Subcutaneous abdominal adipose tissue (tissue), 5 donors: Measurements from ENCODE around the gene CHAC1.

Experiments used
- H3K27ac ChIP-seq: one replicate; pipeline ENCODE4 v1.7.0; 2013; ENCODE audit warnings: low read depth, mild to moderate bottlenecking, inconsistent platforms, low read length, moderate library complexity
- H3K27me3 ChIP-seq, 5 donors: one replicate each; pipeline ENCODE4 v1.7.0; 2013; ENCODE audit warnings: low read length in 5 of 5, inconsistent platforms in 1 of 5; ENCODE audit not compliant: control insufficient read depth in 5 of 5, insufficient read depth in 4 of 5
- H3K36me3 ChIP-seq, 5 donors: one replicate each; pipeline ENCODE4 v1.7.0; 2013; ENCODE audit warnings: low read length in 5 of 5; ENCODE audit not compliant: control insufficient read depth in 5 of 5, insufficient read depth in 5 of 5
- H3K4me1 ChIP-seq, 5 donors: one replicate each; pipeline ENCODE4 v1.7.0; 2013; ENCODE audit warnings: low read length in 5 of 5, mild to moderate bottlenecking in 3 of 5, moderate library complexity in 1 of 5; ENCODE audit not compliant: control insufficient read depth in 5 of 5, insufficient read depth in 5 of 5
- H3K4me3 ChIP-seq, 5 donors: one replicate each; pipeline ENCODE4 v1.7.0; 2013; ENCODE audit warnings: low read length in 5 of 5, low read depth in 1 of 5
- H3K9ac ChIP-seq, 5 donors: one replicate each; pipeline ENCODE4 v1.7.0; 2013; ENCODE audit warnings: low read length in 5 of 5, mild to moderate bottlenecking in 4 of 5, moderate library complexity in 3 of 5
- H3K9me3 ChIP-seq, 5 donors: one replicate each; pipeline ENCODE4 v1.7.0; 2013; ENCODE audit warnings: low read length in 5 of 5; ENCODE audit not compliant: control insufficient read depth in 5 of 5
- donor health status: healthy.
- donor health status: healthy.
- donor health status: healthy.
- donor health status: healthy.
- donor health status: healthy.

The CHAC1 gene

DNA sequence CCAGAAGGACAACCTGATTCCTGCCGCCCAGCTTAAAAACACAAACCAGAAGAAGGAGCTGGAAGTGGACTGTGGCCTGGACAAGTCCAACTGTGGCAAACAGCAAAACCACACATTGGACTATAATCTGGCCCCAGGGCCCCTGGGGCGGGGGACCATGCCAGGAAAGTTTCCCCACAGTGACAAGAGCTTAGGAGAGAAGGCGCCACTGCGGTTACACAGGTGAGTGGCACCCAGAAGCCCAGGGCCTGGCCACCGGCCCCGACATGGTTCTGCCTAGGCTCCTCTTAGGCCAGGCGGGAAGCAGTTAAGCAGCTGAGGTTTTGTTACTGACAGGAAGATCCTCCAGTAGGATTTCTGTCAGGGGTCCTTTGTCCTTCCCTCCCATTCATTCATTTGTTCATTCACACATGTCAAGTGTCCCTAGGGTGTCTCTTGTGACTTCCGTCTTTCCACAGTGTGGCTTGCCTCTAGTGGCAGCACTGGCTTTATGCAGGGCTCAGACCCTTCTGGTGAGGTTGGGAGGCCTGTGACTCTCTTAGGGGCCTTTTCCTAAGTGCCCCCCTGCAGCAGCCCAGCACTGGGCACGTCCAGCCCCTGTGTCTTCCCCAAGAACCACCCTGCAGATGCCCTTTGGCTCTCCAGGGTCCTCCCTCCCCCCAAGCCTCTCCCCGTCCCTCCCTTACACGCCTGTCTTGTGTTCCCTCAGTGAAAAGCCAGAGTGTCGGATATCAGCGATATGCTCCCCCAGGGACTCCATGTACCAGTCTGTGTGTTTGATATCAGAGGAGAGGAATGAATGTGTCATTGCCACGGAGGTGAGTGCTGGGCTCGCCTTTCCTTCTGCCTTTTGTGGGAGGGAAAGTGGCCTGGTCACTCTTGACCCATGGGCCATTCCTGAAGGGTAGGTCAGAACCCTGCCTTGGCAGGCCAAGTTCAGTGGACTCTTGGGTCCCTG lies 16.3 kb upstream of the CHAC1 start:
- Histone ChIP-seq H3K27ac (peak overlapping the region; percentile 50), H3K4me3 (peak overlapping the region in 3 of 5 donors; percentile 26 to 50 (median 31)), H3K27me3 (peaks cover 3 to 9% (median 7%) of the 10 kb centered on the region in 5 donors), H3K9me3 (no peaks in the 10 kb centered on the region), H3K36me3 (peaks cover 0 to 43% (median 27%) of the 10 kb centered on the region in 5 donors), H3K9ac (no peak overlapping the region), H3K4me1 (peaks cover 9 to 86% (median 41%) of the 10 kb centered on the region in 5 donors)

DNA sequence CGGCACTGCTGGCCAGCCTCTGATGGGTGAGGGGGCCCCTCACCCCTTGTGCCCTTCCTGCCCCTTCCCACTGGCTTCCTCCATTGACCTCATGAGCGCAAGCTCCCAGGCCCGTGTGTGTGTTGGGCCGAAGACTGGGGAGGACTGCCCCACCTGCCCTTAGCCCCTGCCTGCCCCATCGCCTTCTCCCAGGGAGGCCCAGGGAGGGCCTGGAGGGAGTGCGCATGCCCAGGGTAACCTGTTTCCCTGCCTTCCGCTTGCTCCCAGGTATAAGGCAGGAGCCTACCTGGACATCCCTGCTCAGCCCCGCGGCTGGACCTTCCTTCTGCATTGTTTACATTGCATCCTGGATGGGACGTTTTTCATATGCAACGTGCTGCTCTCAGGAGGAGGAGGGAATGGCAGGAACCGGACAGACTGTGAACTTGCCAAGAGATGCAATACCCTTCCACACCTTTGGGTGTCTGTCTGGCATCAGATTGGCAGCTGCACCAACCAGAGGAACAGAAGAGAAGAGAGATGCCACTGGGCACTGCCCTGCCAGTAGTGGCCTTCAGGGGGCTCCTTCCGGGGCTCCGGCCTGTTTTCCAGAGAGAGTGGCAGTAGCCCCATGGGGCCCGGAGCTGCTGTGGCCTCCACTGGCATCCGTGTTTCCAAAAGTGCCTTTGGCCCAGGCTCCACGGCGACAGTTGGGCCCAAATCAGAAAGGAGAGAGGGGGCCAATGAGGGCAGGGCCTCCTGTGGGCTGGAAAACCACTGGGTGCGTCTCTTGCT lies 15.3 kb upstream of the CHAC1 start:
- Histone ChIP-seq H3K27me3 (peaks cover 0 to 3% (median 0%) of the 10 kb centered on the region in 5 donors), H3K27ac (peak overlapping the region; percentile 50), H3K9me3 (no peaks in the 10 kb centered on the region), H3K4me3 (peak overlapping the region in 3 of 5 donors; percentile 17 to 31 (median 26)), H3K9ac (peak overlapping the region in 1 of 5 donors; percentile 13), H3K36me3 (peaks cover 0 to 38% (median 23%) of the 10 kb centered on the region in 5 donors), H3K4me1 (peaks cover 13 to 87% (median 48%) of the 10 kb centered on the region in 5 donors)

DNA sequence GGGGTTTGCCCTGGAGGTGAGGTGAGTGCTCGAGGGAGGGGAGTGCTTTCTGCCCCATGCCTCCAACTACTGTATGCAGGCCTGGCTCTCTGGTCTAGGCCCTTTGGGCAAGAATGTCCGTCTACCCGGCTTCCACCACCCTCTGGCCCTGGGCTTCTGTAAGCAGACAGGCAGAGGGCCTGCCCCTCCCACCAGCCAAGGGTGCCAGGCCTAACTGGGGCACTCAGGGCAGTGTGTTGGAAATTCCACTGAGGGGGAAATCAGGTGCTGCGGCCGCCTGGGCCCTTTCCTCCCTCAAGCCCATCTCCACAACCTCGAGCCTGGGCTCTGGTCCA lies 14.8 kb upstream of the CHAC1 start:
- peaks cover 13 to 87% (median 49%) of the 10 kb centered on the region in 5 donors for H3K4me1 ChIP-seq
- H3K9ac ChIP-seq: no peak overlapping the region
- peak overlapping the region in 1 of 5 donors; percentile 5 for H3K4me3 ChIP-seq
- peak overlapping the region; percentile 50 for H3K27ac ChIP-seq
- peaks cover 0 to 35% (median 23%) of the 10 kb centered on the region in 5 donors for H3K36me3 ChIP-seq
- peaks cover 0 to 5% (median 3%) of the 10 kb centered on the region in 5 donors for H3K27me3 ChIP-seq
- no peaks in the 10 kb centered on the region for H3K9me3 ChIP-seq

DNA sequence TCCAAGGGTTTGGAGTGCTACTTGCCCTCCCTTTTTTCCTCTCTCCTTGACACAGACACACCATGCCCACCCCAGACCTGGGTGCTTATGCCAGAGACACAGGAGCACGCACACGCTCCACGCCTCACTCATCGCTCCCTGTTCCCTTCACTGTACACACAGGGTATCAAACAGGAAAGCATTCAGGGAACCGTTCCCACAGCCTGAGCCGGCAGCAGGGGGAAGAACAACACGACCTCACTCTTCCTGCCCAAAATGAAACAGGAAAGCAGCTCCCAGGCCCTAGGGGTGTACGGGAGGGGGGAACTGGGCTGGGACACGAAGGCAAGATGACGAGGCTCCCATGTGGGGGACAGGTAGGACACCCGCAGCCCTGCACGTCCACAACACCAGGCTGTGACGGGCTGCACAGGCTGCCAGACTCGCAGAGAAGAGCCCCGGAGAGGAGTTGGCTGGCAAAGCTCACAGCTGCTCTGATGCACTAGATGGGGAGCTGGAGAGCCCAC lies 12.9 kb upstream of the CHAC1 start:
- peaks cover 0 to 9% (median 0%) of the 10 kb centered on the region in 5 donors for H3K27me3 ChIP-seq
- no peaks in the 10 kb centered on the region for H3K9me3 ChIP-seq
- peak overlapping the region; percentile 80 for H3K27ac ChIP-seq
- peak overlapping the region in 4 of 5 donors; percentile 8 to 71 (median 44) for H3K9ac ChIP-seq
- H3K4me3 ChIP-seq: peak overlapping the region in 3 of 5 donors; percentile 44 to 70 (median 51)
- peaks cover 13 to 72% (median 41%) of the 10 kb centered on the region in 5 donors for H3K4me1 ChIP-seq
- H3K36me3 ChIP-seq: peaks cover 0 to 24% (median 13%) of the 10 kb centered on the region in 5 donors

DNA sequence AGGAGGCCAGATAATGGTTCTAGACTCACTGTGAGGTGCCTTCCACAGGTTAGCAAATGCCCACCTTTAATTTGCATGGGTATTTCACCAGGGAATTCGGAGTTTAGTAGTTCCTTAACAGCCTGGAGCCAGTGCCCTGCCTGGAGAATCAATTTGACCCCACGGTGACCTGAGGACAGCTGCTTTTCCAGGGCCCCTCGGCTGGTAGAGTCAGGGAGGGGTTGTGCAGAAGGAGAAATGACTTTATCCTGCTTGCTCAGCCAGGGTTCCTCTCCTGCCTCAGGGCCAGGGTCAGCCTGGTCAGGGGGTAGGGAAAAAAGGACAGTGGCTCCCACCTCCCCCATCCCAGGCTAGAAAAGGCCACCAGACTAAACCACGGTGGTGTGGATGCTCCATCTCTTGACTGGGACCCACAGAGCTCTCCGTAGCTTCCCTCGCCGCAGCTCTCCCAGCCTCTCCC lies 12.2 kb upstream of the CHAC1 start:
- Histone ChIP-seq H3K4me1 (peaks cover 11 to 64% (median 38%) of the 10 kb centered on the region in 5 donors), H3K9me3 (no peaks in the 10 kb centered on the region), H3K9ac (peak overlapping the region in 4 of 5 donors; percentile 48 to 71 (median 62)), H3K36me3 (peaks cover 0 to 18% (median 5%) of the 10 kb centered on the region in 5 donors), H3K27ac (peak overlapping the region; percentile 80), H3K27me3 (peaks cover 0 to 9% (median 0%) of the 10 kb centered on the region in 5 donors), H3K4me3 (peak overlapping the region; percentile 8 to 70 (median 44))

DNA sequence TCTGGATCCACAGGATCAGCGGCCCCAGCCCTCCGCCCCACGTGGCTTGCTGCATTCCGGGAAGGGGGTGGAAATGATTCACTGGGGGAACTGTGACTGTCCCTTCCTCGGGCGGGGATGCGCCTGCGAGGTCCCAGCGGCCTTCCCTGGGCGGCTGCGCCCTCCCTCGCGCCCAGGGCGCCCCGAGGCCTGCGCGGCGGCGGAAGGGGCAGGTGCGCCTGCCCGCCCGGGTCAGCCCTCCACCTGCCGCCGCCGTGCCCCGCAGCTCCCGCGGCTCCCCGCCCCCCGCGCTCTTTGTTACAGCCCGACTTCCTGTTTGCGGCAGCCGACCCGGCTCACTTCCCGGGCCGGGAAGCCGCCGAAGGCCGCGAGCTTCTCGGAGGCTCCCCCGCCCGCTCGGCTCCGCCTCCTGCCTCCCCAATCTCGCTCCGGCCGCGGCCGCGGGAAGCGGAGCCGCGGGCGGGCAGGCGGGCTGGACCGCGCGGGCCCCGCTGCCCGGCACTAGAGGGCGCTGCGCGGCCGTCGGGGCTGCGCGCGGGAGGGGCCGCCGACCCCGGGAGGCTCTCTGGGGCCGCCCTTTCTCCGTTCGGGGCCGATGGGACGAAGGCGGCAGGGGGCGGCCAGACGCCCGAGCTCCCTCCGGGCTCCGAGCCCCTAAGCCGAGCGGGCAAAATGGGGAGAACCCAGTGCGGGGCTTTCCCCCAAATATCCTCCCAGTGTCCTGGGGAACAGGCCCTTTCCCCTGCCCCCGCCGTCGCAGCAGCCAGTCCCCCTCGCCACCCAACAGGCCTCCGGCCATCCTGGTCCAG lies 11.5 kb upstream of the CHAC1 start:
- Histone ChIP-seq H3K27ac (peak overlapping the region; percentile 80), H3K9ac (peak overlapping the region in 4 of 5 donors; percentile 30 to 81 (median 78)), H3K9me3 (no peaks in the 10 kb centered on the region), H3K4me3 (peak overlapping the region; percentile 38 to 70 (median 61)), H3K27me3 (peaks cover 0 to 9% (median 0%) of the 10 kb centered on the region in 5 donors), H3K36me3 (peaks cover 0 to 13% (median 0%) of the 10 kb centered on the region in 5 donors), H3K4me1 (peaks cover 11 to 58% (median 32%) of the 10 kb centered on the region in 5 donors)

DNA sequence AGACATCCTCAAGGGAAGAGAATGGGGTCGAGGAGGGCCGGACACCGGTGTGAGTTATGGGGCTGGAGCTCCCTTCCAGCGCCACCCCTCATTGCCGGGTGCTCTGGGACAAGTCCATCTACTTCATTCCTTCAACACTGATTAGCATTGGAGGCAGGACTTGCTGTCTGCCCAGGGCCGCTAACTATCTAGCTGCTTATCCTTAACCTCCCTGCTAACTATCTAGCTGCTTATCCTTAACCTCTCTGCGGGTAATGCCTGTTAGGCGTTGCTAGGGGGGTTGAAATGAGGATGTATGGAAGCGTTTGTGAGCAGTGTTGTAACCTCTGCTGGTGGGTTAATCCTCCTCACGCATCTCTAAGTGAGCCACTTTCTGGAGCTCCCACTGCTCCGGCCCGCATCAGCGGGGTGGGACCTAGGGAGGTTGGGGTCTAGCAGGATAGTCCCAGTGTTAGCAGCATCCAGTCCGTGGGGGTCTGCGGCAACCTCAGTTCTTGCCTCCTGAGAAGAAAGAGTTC lies 10.9 kb upstream of the CHAC1 start:
- no peaks in the 10 kb centered on the region for H3K9me3 ChIP-seq
- peak overlapping the region; percentile 78 for H3K27ac ChIP-seq
- H3K4me3 ChIP-seq: peak overlapping the region; percentile 35 to 70 (median 61)
- H3K36me3 ChIP-seq: peaks cover 0 to 10% (median 0%) of the 10 kb centered on the region in 5 donors
- H3K9ac ChIP-seq: peak overlapping the region in 4 of 5 donors; percentile 30 to 81 (median 78)
- H3K4me1 ChIP-seq: peaks cover 11 to 51% (median 27%) of the 10 kb centered on the region in 5 donors
- peaks cover 0 to 9% (median 0%) of the 10 kb centered on the region in 5 donors for H3K27me3 ChIP-seq

DNA sequence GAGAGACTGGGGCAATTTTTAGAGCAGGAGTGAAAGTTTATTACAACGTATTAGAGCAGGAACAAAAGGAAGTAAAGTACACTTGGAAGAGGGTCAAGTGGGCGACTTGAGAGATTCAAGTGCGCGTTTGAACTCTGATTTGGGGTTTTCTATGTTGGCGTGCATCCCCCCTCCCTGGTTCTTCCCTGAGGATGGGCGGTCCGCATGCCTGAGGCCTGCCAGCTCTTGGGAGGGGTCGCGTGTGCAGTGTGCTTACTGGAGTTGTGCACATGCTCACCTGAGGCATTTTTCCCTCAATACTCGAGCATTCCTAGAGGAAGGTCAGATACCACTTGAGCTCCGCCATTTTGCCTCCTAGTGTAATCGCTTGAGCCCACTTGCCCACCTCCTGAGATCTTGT lies 10.4 kb upstream of the CHAC1 start:
- H3K9ac ChIP-seq: peak overlapping the region in 1 of 5 donors; percentile 80
- peaks cover 11 to 47% (median 27%) of the 10 kb centered on the region in 5 donors for H3K4me1 ChIP-seq
- peak overlapping the region in 2 of 5 donors; percentile 61 to 70 for H3K4me3 ChIP-seq
- H3K9me3 ChIP-seq: no peaks in the 10 kb centered on the region
- H3K36me3 ChIP-seq: peaks cover 0 to 7% (median 0%) of the 10 kb centered on the region in 5 donors
- no peak overlapping the region for H3K27ac ChIP-seq
- H3K27me3 ChIP-seq: peaks cover 0 to 9% (median 0%) of the 10 kb centered on the region in 5 donors
